Kidney epithelial cell (primary cell): ENCODE results near the gene RTEL1. TPM values are rescaled to one million over a fixed set of nuclear protein-coding genes. Genes with fewer than 3 reads are reported as not detected.
"Not testable (repeated sequence)": the region's sequence is repeated elsewhere in the genome, so short reads cannot be mapped to it uniquely, and the experiment has no call there.

Experiments used
- DNase-seq: peaks from one replicate; pipeline ENCODE4 v3.0.0-alpha.2; 2010; ENCODE audit warnings: low read depth
- H3K27me3 ChIP-seq: 2 replicates; pipeline ENCODE4 v1.6.0; 2011; ENCODE audit warnings: low read length; ENCODE audit not compliant: control insufficient read depth, insufficient read depth
- H3K36me3 ChIP-seq: 2 replicates; pipeline ENCODE4 v1.5.1; 2011; ENCODE audit warnings: low read length; ENCODE audit not compliant: control insufficient read depth, insufficient read depth
- H3K4me3 ChIP-seq: 2 replicates; pipeline ENCODE4 v1.5.1; 2011; ENCODE audit warnings: low read depth, mild to moderate bottlenecking, control low read depth, low read length
- CTCF ChIP-seq: IDR thresholded peaks from 2 replicates; pipeline ENCODE4 v1.5.1; 2011; ENCODE audit warnings: mild to moderate bottlenecking, moderate library complexity, low read length, control low read depth, inconsistent platforms; ENCODE audit not compliant: insufficient read depth, poor library complexity, severe bottlenecking
- total RNA-seq: library from RNA; depleted of rRNA; stranded (reverse); fragments of >200 nt; gene quantifications from 2 replicates; pipeline ENCODE4 v1.2.3, GENCODE V29; 2015

RTEL1 gene
- total RNA-seq, 1 donor from 2014 or later, result 30.7 TPM

DNA sequence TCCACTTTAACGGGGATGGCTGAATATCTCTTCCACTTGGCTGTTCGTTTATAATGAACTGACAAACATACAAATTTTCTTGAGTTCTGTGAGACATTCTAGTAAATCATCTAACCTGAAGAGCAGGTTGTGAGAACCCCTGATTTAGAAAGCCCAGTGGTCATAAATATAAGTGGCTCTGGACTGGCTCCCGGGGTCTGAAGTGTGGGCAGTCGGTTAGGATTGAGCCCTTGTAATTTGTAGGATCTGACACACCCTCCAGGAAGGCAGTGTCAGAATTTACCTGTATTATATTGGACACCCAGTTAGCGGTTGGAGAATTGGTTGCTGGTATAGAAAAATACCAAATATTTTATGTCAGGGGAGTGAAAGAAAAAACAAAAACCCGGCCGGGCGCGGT is 24.4 kb upstream of the RTEL1 start:
- DNase-seq, result no peak
- TF ChIP-seq CTCF, result no peak
- no peaks in the 10 kb centered on the region for H3K27me3 ChIP-seq
- no peak overlapping the region for H3K4me3 ChIP-seq
- H3K36me3 ChIP-seq, result no peaks in the 10 kb centered on the region

- no peak for DNase-seq
- Histone ChIP-seq H3K4me3 (no peak overlapping the region), H3K27me3 (no peaks in the 10 kb centered on the region), H3K36me3 (no peaks in the 10 kb centered on the region)
- no peak for TF ChIP-seq CTCF
Measured at GRCh38 chr20:63635431-63636141, 22.5 kb upstream of the RTEL1 start.

DNA sequence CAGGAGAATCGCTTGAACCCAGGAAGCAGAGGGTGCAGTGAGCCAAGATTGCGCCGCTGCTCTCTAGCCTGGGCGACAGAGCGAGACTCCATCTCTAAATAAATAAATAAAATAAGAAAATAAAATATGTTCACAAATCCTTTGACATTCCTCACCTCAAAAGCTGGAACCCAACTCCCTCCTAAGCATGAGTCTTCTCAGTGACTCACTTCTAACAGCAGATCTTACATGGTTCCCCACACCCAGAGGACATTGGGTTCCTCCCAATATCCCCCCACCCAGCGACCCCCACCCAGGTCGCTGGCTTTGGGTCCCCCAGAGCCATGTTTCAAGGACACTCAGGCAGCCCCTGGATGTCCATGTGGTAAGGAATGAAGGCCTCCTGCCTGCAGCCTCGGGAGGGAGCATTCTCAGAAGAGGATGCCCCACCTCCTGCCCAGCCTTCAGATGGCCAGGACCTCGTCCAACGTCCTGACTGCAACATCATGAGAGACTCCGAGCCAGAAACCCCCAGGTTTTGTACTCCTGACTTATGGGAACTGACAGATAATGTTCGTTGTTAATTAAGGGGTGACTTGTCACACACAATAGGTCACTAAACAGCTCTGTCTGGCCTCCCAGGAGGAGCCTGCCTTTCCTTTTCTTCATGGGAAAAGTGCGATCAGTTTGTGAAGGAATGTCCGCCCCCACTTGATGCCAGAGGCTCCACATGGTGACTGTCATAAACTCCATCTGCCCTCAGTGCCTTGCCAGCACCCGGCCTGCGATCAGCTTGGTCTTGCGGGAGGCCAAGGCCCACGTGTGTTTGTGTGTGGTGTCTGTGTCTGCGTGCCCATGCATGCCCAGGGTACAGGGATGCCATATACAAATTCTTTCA is 21.1 kb upstream of the RTEL1 start:
- DNase-seq, result no peak
- no peaks in the 10 kb centered on the region for H3K27me3 ChIP-seq
- no peak for TF ChIP-seq CTCF
- no peak overlapping the region for H3K4me3 ChIP-seq
- H3K36me3 ChIP-seq, result no peaks in the 10 kb centered on the region

- no peak for DNase-seq
- no peak for TF ChIP-seq CTCF
- no peak overlapping the region for H3K4me3 ChIP-seq
- no peaks in the 10 kb centered on the region for H3K27me3 ChIP-seq
- no peaks in the 10 kb centered on the region for H3K36me3 ChIP-seq
Measured at GRCh38 chr20:63639093-63639975, 18.8 kb upstream of the RTEL1 start.

DNA sequence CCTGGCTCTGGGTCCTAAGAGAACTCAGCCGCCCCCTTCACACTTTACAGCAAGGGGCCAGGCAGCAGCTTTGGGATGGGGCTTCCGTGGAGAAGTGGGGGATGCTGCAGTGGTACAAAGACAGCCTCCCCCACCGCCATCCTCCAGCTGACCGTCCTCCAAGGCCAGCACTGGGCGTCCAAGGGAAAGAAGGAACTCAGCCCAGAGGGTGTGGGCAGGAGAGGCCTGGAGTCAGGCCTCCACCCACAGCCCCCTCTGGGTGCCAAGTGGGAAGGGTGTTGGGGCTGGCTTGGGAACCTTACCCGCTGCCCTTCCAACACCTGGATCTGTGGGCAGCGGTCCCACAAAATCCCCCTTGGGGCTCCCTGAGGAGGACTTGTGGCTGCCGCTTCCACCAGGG is 18.0 kb upstream of the RTEL1 start:
- Histone ChIP-seq H3K36me3 (no peaks in the 10 kb centered on the region), H3K4me3 (no peak overlapping the region)
- no peak for TF ChIP-seq CTCF

DNA sequence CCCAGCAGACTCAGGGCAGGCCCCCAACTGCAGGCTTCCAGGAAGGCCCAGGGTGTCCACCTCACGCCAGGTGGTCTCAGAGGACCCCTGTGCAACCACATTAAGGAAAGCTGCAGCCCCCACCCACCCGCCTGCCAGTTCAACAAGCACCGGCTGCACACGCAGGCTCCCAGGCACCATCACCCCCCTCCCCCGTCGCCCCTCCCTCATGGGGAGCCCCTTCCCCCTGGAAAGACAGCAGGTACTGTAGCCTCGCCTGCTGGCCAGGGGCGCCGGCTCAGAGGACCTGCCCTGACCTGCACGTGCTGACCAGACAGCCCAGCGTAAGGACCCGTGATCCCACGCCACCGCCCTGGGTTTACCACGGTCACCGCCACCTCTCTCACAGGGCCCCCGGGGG is 17.4 kb upstream of the RTEL1 start:
- not testable (repeated sequence) for H3K36me3 ChIP-seq, DNase-seq, H3K4me3 ChIP-seq, H3K27me3 ChIP-seq

More for the DNA sequence above, 18.0 kb upstream of the RTEL1 start:
- H3K27me3 ChIP-seq, result no peaks in the 10 kb centered on the region
- DNase-seq, result no peak
